Heart left ventricle (tissue), 13 donors: Measurements from ENCODE around the gene RBMS3.

ENCODE experiments used
- CTCF ChIP-seq, 12 donors: fragments of 200-600 bp; sonication (generic) in 4 of 12; IDR thresholded peaks; one replicate each; pipeline versions ENCODE4 v1.5.0 to v1.8.0; 2018 to 2022; ENCODE audit warnings: antibody characterized with exemption in 12 of 12, mild to moderate bottlenecking in 5 of 12
- POLR2A ChIP-seq, 2 donors: fragments of 450-650 bp; IDR thresholded peaks; one replicate each; pipeline ENCODE4 v1.6.1; 2017; ENCODE audit warnings: antibody characterized with exemption in 2 of 2, mild to moderate bottlenecking in 2 of 2, moderate library complexity in 2 of 2
- donor health status: ischemic (EF 13 %, LVEDD 7.1; RV severe dilation, severe dysfunction).
- donor health status: DM: no; HTN: yes; CAD: no.
- donor health status: DM: no; HTN: no; CAD: no.
- donor health status: ischemic (EF 25% LVEDD 6.9; RV normal size, moderate dysfunction).
- donor health status: ischemic (EF 25% LVEDD 5.7; RV mildly dilated, moderate dysfunction).
- donor health status: ischemic (EF 35%, LVEDD 5.7; RV mildly dilated, moderate dysfunction).
- donor health status: nonischemic (EF 11% LVEDD 7.7; RV severe dilation, severe dysfunction).
- donor health status: DM: yes; HTN: yes; CAD: no.
- donor health status: PGD.
- donor health status: ischemic (EF 29% LVEDD 5.4; RV normal size, mild dysfunction).
- donor health status: nonischemic (EF 23%, LVEDD 6.1; RV moderate dilation, normal function).

- no peak for TF ChIP-seq POLR2A (IDR thresholded peaks at IDR 0.05)
- TF ChIP-seq CTCF (IDR thresholded peaks at IDR 0.05) = no peak
Measured at GRCh38 chr3:29426302-29427226, 145.7 kb downstream of the RBMS3 start.
